Measurements from ENCODE around the gene PBRM1. TPM values are rescaled to one million over a fixed set of nuclear protein-coding genes. Genes with fewer than 3 reads are reported as not detected.

PBRM1 gene
- total and polyA plus RNA-seq, 7 experiments from 2014 or later: 58.4 to 109 (median 76.9) TPM

GRCh38 chr3:52723935-52724334, 38.2 kb upstream of the PBRM1 start:
- H3K4me1 Mint-ChIP-seq: peaks cover 12 to 41% (median 31%) of the 10 kb centered on the region in 7 donors
- DNase-seq (no peak), ATAC-seq (no peak)
- H3K27ac Mint-ChIP-seq: peak overlapping the region in 3 of 9 donors; percentile 16 to 58 (median 44)
- peaks cover 0 to 28% of the 10 kb centered on the region in 2 donors for H3K4me1 ChIP-seq (ENCODE audit: control insufficient read depth in 2 of 2, insufficient read depth in 2 of 2, low read length in 2 of 2)
- no peak overlapping the region for H3K27ac ChIP-seq (ENCODE audit: low read depth, low read length)
- no peak overlapping the region for H3K4me3 Mint-ChIP-seq
- ChIA-PET CTCF (no interaction called here), POLR2A (no interaction called here)
- peaks cover 3 to 35% (median 20%) of the 10 kb centered on the region in 5 donors for H3K36me3 Mint-ChIP-seq
- H3K4me3 ChIP-seq (ENCODE audit: low read length): no peak overlapping the region
- no peaks in the 10 kb centered on the region for H3K27me3 Mint-ChIP-seq
- H3K9me3 Mint-ChIP-seq: peaks cover 0 to 17% (median 5%) of the 10 kb centered on the region in 11 donors
- H3K27me3 ChIP-seq (ENCODE audit: control insufficient read depth in 2 of 2, insufficient read depth in 2 of 2, low read length in 2 of 2): no peaks in the 10 kb centered on the region
- no peaks in the 10 kb centered on the region for H3K36me3 ChIP-seq (ENCODE audit: control insufficient read depth in 2 of 3, insufficient read depth in 3 of 3, low read length in 3 of 3)
- no peaks in the 10 kb centered on the region for H3K9me3 ChIP-seq (ENCODE audit: control insufficient read depth in 2 of 3, low read length in 3 of 3)
- intact Hi-C loops (cut with micrococcal nuclease): loop anchor here in 1 of 2 donors (5.0 kb wide), 1 partner anchor 37 kb away; the partner anchor contains the start of genes GNL3 and PBRM1

DNA sequence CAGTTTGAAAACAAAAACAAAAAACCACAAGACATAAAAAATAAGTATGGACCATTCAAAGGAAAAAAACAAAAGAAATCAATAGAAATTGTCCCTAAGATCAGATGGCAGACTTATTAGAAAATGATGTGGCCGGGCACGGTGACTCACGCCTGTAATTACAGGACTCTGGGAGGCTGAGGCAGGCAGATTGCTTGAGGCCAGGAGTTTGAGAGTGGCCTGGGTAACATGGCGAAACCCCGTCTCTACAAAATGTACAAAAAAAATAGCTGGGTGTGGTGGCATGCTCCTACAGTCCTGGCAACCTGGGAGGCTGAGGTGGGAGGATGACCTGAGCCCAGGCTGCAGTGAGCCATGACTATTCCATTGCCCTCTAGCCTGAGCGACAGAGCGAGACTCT, 36.8 kb upstream of the PBRM1 start:
- CTCF ChIA-PET: no interaction called here
- ATAC-seq: no peak

DNA sequence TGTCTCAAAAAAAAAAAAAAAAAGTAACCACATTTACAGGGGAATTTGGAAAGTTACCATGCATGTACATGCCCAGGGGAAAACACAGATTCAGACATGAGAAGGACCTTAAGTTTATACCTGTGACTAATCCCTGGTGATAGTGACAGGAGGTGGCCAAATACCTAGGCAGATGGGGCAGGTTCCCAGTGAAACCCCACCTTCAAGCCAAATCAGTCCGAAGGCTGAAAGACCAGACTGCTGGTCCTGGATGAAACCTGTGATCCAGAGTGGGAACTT, 36.0 kb upstream of the PBRM1 start:
- ATAC-seq: no peak
- H3K4me1 Mint-ChIP-seq: peaks cover 13 to 43% (median 31%) of the 10 kb centered on the region in 7 donors
- CTCF ChIA-PET: interaction anchor here (2.3 kb wide), 1 partner anchor 16 kb away, joined by 9 read pairs; the partner anchor contains the start of genes GLT8D1 and SPCS1
- no peaks in the 10 kb centered on the region for H3K27me3 ChIP-seq (ENCODE audit: control insufficient read depth in 2 of 2, insufficient read depth in 2 of 2, low read length in 2 of 2)
- H3K4me3 Mint-ChIP-seq: peak overlapping the region in 4 of 10 donors; percentile 7 to 68 (median 60)
- no peaks in the 10 kb centered on the region for H3K27me3 Mint-ChIP-seq
- H3K27ac Mint-ChIP-seq: peak overlapping the region in 8 of 9 donors; percentile 80 to 95 (median 92)
- POLR2A ChIA-PET: interaction anchor here (1.7 to 3.1 kb wide), 2 partner anchors 15 to 18 kb away, joined by 7 to 33 read pairs; partner anchors contain the start of genes GLT8D1 and SPCS1
- H3K27ac ChIP-seq (ENCODE audit: low read depth, low read length): peak overlapping the region; percentile 69
- no peak for DNase-seq
- peaks cover 3 to 25% (median 9%) of the 10 kb centered on the region in 5 donors for H3K36me3 Mint-ChIP-seq
- no peaks in the 10 kb centered on the region for H3K9me3 ChIP-seq (ENCODE audit: control insufficient read depth in 2 of 3, low read length in 3 of 3)
- no peak overlapping the region for H3K4me3 ChIP-seq (ENCODE audit: low read length)
- intact Hi-C loops (cut with micrococcal nuclease): loop anchor here in 1 of 2 donors (2.0 to 5.0 kb wide), 2 partner anchors 15 to 34 kb away; partner anchors contain the start of genes GNL3, PBRM1 and SPCS1
- peaks cover 0 to 4% (median 2%) of the 10 kb centered on the region in 11 donors for H3K9me3 Mint-ChIP-seq
- H3K4me1 ChIP-seq (ENCODE audit: control insufficient read depth in 2 of 2, insufficient read depth in 2 of 2, low read length in 2 of 2): peaks cover 0 to 28% of the 10 kb centered on the region in 2 donors
- H3K36me3 ChIP-seq (ENCODE audit: control insufficient read depth in 2 of 3, insufficient read depth in 3 of 3, low read length in 3 of 3): no peaks in the 10 kb centered on the region

More for the DNA sequence above, 36.8 kb upstream of the PBRM1 start:
- peaks cover 0 to 28% of the 10 kb centered on the region in 2 donors for H3K4me1 ChIP-seq (ENCODE audit: control insufficient read depth in 2 of 2, insufficient read depth in 2 of 2, low read length in 2 of 2)
- Mint-ChIP-seq H3K36me3 (peaks cover 3 to 29% (median 9%) of the 10 kb centered on the region in 5 donors), H3K9me3 (peaks cover 0 to 6% (median 2%) of the 10 kb centered on the region in 11 donors), H3K4me3 (peak overlapping the region in 1 of 10 donors; percentile 68), H3K4me1 (peaks cover 12 to 43% (median 31%) of the 10 kb centered on the region in 7 donors), H3K27me3 (no peaks in the 10 kb centered on the region), H3K27ac (peak overlapping the region in 8 of 9 donors; percentile 43 to 95 (median 88))
- H3K36me3 ChIP-seq (ENCODE audit: control insufficient read depth in 2 of 3, insufficient read depth in 3 of 3, low read length in 3 of 3): no peaks in the 10 kb centered on the region
- POLR2A ChIA-PET: interaction anchor here (3.1 kb wide), 1 partner anchor 16 kb away, joined by 33 read pairs; the partner anchor contains the start of genes GLT8D1 and SPCS1
- no peaks in the 10 kb centered on the region for H3K9me3 ChIP-seq (ENCODE audit: control insufficient read depth in 2 of 3, low read length in 3 of 3)
- H3K27me3 ChIP-seq (ENCODE audit: control insufficient read depth in 2 of 2, insufficient read depth in 2 of 2, low read length in 2 of 2): no peaks in the 10 kb centered on the region
- no peak overlapping the region for H3K4me3 ChIP-seq (ENCODE audit: low read length)
- intact Hi-C loops (cut with micrococcal nuclease): loop anchor here in 1 of 2 donors (5.0 kb wide), 1 partner anchor 35 kb away; the partner anchor contains the start of genes GNL3 and PBRM1
- H3K27ac ChIP-seq (ENCODE audit: low read depth, low read length): peak overlapping the region; percentile 69
- DNase-seq: no peak

- Mint-ChIP-seq H3K36me3 (peaks cover 3 to 30% (median 13%) of the 10 kb centered on the region in 5 donors), H3K27me3 (no peaks in the 10 kb centered on the region), H3K4me1 (peaks cover 18 to 47% (median 33%) of the 10 kb centered on the region in 7 donors), H3K27ac (peak overlapping the region; percentile 77 to 95 (median 92)), H3K9me3 (peaks cover 0 to 4% (median 2%) of the 10 kb centered on the region in 11 donors), H3K4me3 (peak overlapping the region; percentile 51 to 81 (median 69))
- H3K4me1 ChIP-seq (ENCODE audit: control insufficient read depth in 2 of 2, insufficient read depth in 2 of 2, low read length in 2 of 2): peaks cover 0 to 28% of the 10 kb centered on the region in 2 donors
- H3K9me3 ChIP-seq (ENCODE audit: control insufficient read depth in 2 of 3, low read length in 3 of 3): no peaks in the 10 kb centered on the region
- POLR2A ChIA-PET: interaction anchor here (0.8 to 3.1 kb wide), 3 partner anchors 14 to 20 kb away, joined by 3 to 33 read pairs (median 7); partner anchors contain the start of genes GLT8D1 and SPCS1
- intact Hi-C loops (cut with micrococcal nuclease): loop anchor here in 1 of 2 donors (2.0 to 5.0 kb wide), 2 partner anchors 14 to 34 kb away; partner anchors contain the start of genes GNL3, PBRM1 and SPCS1
- peak overlapping the region; percentile 69 for H3K27ac ChIP-seq (ENCODE audit: low read depth, low read length)
- DNase-seq: peak in 7 of 9 donors; percentile 47 to 69 (median 55)
- H3K4me3 ChIP-seq (ENCODE audit: low read length): no peak overlapping the region
- ATAC-seq: peak; percentile 86
- CTCF ChIA-PET: interaction anchor here (2.3 kb wide), 1 partner anchor 15 kb away, joined by 9 read pairs; the partner anchor contains the start of genes GLT8D1 and SPCS1
- no peaks in the 10 kb centered on the region for H3K27me3 ChIP-seq (ENCODE audit: control insufficient read depth in 2 of 2, insufficient read depth in 2 of 2, low read length in 2 of 2)
- H3K36me3 ChIP-seq (ENCODE audit: control insufficient read depth in 2 of 3, insufficient read depth in 3 of 3, low read length in 3 of 3): no peaks in the 10 kb centered on the region
Observed at GRCh38 chr3:52721002-52721729, 35.5 kb upstream of the PBRM1 start.

GRCh38 chr3:52719618-52720017, 33.9 kb upstream of the PBRM1 start:
- Histone ChIP-seq H3K4me1 (ENCODE audit: control insufficient read depth in 2 of 2, insufficient read depth in 2 of 2, low read length in 2 of 2) (peaks cover 0 to 28% of the 10 kb centered on the region in 2 donors), H3K27ac (ENCODE audit: low read depth, low read length) (peak overlapping the region; percentile 69), H3K27me3 (ENCODE audit: control insufficient read depth in 2 of 2, insufficient read depth in 2 of 2, low read length in 2 of 2) (no peaks in the 10 kb centered on the region), H3K4me3 (ENCODE audit: low read length) (no peak overlapping the region), H3K36me3 (ENCODE audit: control insufficient read depth in 2 of 3, insufficient read depth in 3 of 3, low read length in 3 of 3) (no peaks in the 10 kb centered on the region), H3K9me3 (ENCODE audit: control insufficient read depth in 2 of 3, low read length in 3 of 3) (no peaks in the 10 kb centered on the region)
- peaks cover 3 to 27% (median 9%) of the 10 kb centered on the region in 5 donors for H3K36me3 Mint-ChIP-seq
- H3K4me3 Mint-ChIP-seq: peak overlapping the region in 5 of 10 donors; percentile 13 to 81 (median 59)
- DNase-seq (no peak), ATAC-seq (no peak)
- no peaks in the 10 kb centered on the region for H3K27me3 Mint-ChIP-seq
- peaks cover 22 to 47% (median 34%) of the 10 kb centered on the region in 7 donors for H3K4me1 Mint-ChIP-seq
- ChIA-PET CTCF (no interaction called here), POLR2A (interaction anchor here (0.7 to 3.1 kb wide), 3 partner anchors 13 to 35 kb away, joined by 4 to 33 read pairs (median 4); partner anchors contain the start of genes GLT8D1 and SPCS1)
- intact Hi-C loops (cut with micrococcal nuclease): loop anchor here in 1 of 2 donors (2.0 to 5.0 kb wide), 2 partner anchors 13 to 32 kb away; partner anchors contain the start of genes GNL3, PBRM1 and SPCS1
- peaks cover 0 to 4% (median 2%) of the 10 kb centered on the region in 11 donors for H3K9me3 Mint-ChIP-seq
- peak overlapping the region in 8 of 9 donors; percentile 78 to 95 (median 89) for H3K27ac Mint-ChIP-seq

DNA sequence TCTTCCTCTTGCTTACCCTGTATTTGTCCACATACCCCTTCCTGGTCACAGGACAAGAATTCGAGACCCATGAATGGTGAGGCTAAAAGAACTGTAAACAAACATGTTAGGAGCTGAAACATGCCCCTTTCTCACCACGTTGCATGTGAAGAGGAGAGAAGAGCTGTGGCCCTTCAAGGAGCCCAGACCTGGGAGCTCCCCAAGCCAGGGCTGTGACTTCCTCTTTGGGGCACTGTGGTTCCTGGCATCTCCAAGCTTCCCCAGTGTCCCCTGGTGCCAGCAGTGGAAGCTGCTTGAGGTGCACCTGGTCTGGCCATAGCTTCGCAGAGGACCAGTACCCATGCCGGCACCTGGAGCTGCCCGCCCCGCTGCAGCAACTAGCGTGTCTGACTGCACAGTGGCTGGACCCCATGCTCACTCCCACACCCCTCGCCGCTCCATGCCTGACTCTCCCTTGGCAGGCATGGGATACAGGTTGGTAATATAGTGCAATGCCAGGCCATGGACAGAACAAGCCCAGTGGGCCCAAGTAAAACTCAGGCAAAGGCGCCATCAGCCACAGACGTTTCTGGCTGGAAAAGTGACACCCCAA, 30.1 kb upstream of the PBRM1 start:
- H3K27ac Mint-ChIP-seq: peak overlapping the region in 1 of 9 donors; percentile 6
- intact Hi-C loops (cut with micrococcal nuclease): no loop called here
- CTCF ChIA-PET: no interaction called here

More for the DNA sequence above, 30.1 kb upstream of the PBRM1 start:
- Histone ChIP-seq H3K9me3 (ENCODE audit: control insufficient read depth in 2 of 3, low read length in 3 of 3) (no peaks in the 10 kb centered on the region), H3K36me3 (ENCODE audit: control insufficient read depth in 2 of 3, insufficient read depth in 3 of 3, low read length in 3 of 3) (no peaks in the 10 kb centered on the region), H3K4me1 (ENCODE audit: control insufficient read depth in 2 of 2, insufficient read depth in 2 of 2, low read length in 2 of 2) (peaks cover 0 to 11% of the 10 kb centered on the region in 2 donors), H3K27ac (ENCODE audit: low read depth, low read length) (no peak overlapping the region), H3K4me3 (ENCODE audit: low read length) (no peak overlapping the region), H3K27me3 (ENCODE audit: control insufficient read depth in 2 of 2, insufficient read depth in 2 of 2, low read length in 2 of 2) (no peaks in the 10 kb centered on the region)
- no peak for DNase-seq
- Mint-ChIP-seq H3K9me3 (peaks cover 0 to 4% (median 1%) of the 10 kb centered on the region in 11 donors), H3K4me1 (peaks cover 13 to 22% (median 17%) of the 10 kb centered on the region in 7 donors), H3K4me3 (peak overlapping the region in 1 of 10 donors; percentile 13), H3K27me3 (no peaks in the 10 kb centered on the region), H3K36me3 (peaks cover 0 to 18% (median 5%) of the 10 kb centered on the region in 5 donors)
- ATAC-seq: no peak
- POLR2A ChIA-PET: interaction anchor here (1.7 kb wide), 1 partner anchor 10 kb away, joined by 8 read pairs; the partner anchor contains the start of genes GLT8D1 and SPCS1
